DND-41 (cell line): ENCODE data around the gene HAND1.

ENCODE experiments used
- ATAC-seq: fragments of 200-7000 bp; cut with Tn5 transposase; 3 replicates; pipeline ENCODE4 v1.9.1; 2021; ENCODE audit warnings: low read depth; ENCODE audit not compliant: insufficient read depth
- DNase-seq: peaks from one replicate; pipeline ENCODE4 v3.0.0-alpha.2; 2020
- H2AFZ ChIP-seq: 2 replicates; pipeline ENCODE4 v1.6.0; 2012; ENCODE audit warnings: low read depth, low read length
- H3K27ac ChIP-seq: 2 replicates; pipeline ENCODE4 v1.5.1; 2012; ENCODE audit warnings: low read length, inconsistent platforms
- H3K27me3 ChIP-seq: fragments of 200-600 bp; sonication (generic); 2 replicates; pipeline ENCODE4 v1.6.0; 2012; ENCODE audit warnings: low read length, mild to moderate bottlenecking, inconsistent platforms; ENCODE audit not compliant: insufficient read depth, poor library complexity
- H3K36me3 ChIP-seq: 2 replicates; pipeline ENCODE4 v1.5.1; 2012; ENCODE audit warnings: low read length, inconsistent platforms; ENCODE audit not compliant: insufficient read depth
- H3K4me1 ChIP-seq: 2 replicates; pipeline ENCODE4 v1.5.1; 2012; ENCODE audit warnings: mild to moderate bottlenecking, low read length; ENCODE audit not compliant: insufficient read depth
- H3K4me2 ChIP-seq: 2 replicates; pipeline ENCODE4 v1.6.0; 2012; ENCODE audit warnings: mild to moderate bottlenecking, moderate library complexity, low read length, inconsistent platforms; ENCODE audit not compliant: insufficient read depth
- H3K4me3 ChIP-seq, 2 experiments: fragments of 200-600 bp in 1 of 2; shearing (Covaris generic) in 1 of 2; 2 replicates each; pipeline ENCODE4 v1.5.1; 2012 to 2016; ENCODE audit warnings: inconsistent platforms in 2 of 2, low read length in 2 of 2, mild to moderate bottlenecking in 2 of 2, low read depth in 1 of 2, moderate library complexity in 1 of 2
- H3K79me2 ChIP-seq: 2 replicates; pipeline ENCODE4 v1.6.0; 2012; ENCODE audit warnings: low read length, inconsistent platforms; ENCODE audit not compliant: insufficient read depth
- H3K9ac ChIP-seq: 2 replicates; pipeline ENCODE4 v1.6.0; 2012; ENCODE audit warnings: low read depth, mild to moderate bottlenecking, inconsistent platforms, low read length, moderate library complexity
- H3K9me3 ChIP-seq: 2 replicates; pipeline ENCODE4 v1.5.1; 2012; ENCODE audit warnings: low read length, moderate library complexity, mild to moderate bottlenecking, inconsistent platforms; ENCODE audit not compliant: insufficient read depth, severe bottlenecking
- H4K20me1 ChIP-seq: 2 replicates; pipeline ENCODE4 v1.6.0; 2012; ENCODE audit warnings: low read length; ENCODE audit not compliant: insufficient read depth
- CTCF ChIP-seq: IDR thresholded peaks from 2 replicates; pipeline ENCODE4 v1.5.1; 2012; ENCODE audit warnings: borderline replicate concordance, low read length, moderate library complexity, mild to moderate bottlenecking; ENCODE audit not compliant: poor library complexity, severe bottlenecking; ENCODE audit errors: extremely low read depth
- EZH2 ChIP-seq: IDR thresholded peaks from 3 replicates; pipeline ENCODE4 v1.6.1; 2012; ENCODE audit warnings: borderline replicate concordance, low read depth, mild to moderate bottlenecking, moderate library complexity, low read length, inconsistent platforms; ENCODE audit not compliant: severe bottlenecking

The HAND1 gene

GRCh38 chr5:154437281-154437965 lies 40.6 kb downstream of the HAND1 start:
- Histone ChIP-seq H2AFZ (no peak overlapping the region), H3K9me3 (no peaks in the 10 kb centered on the region), H3K9ac (no peak overlapping the region), H3K36me3 (peaks cover 68% of the 10 kb centered on the region), H3K27ac (no peak overlapping the region), H3K4me2 (no peak overlapping the region), H3K79me2 (no peaks in the 10 kb centered on the region), H4K20me1 (no peaks in the 10 kb centered on the region), H3K4me1 (no peaks in the 10 kb centered on the region), H3K27me3 (no peaks in the 10 kb centered on the region), H3K4me3 (no peak overlapping the region)
- TF ChIP-seq EZH2 (no peak), CTCF (no peak)
- no peak for DNase-seq
- ATAC-seq = no peak

DNA sequence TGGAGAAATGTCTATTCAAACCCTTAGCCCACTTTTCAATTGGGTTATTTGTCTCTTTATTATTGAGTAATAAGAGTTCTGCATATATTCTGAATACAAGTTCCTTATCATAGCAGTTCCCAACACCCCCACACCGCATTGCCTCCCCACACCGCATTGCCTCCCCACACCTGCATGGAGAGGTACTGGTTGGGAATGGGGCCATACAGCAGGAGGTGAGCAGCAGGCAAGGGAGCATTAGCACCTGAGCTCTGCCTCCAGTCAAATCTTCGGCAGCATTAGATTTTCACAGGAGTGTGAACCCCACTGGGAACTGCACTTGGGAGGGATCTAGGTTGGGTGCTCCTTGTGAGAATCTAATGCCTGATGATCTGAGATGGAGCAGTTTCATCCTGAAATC lies 42.8 kb downstream of the HAND1 start:
- no peak for DNase-seq
- no peak overlapping the region for H3K27ac ChIP-seq
- H3K27me3 ChIP-seq = no peaks in the 10 kb centered on the region
- H3K36me3 ChIP-seq = peaks cover 49% of the 10 kb centered on the region
- H3K4me1 ChIP-seq = no peaks in the 10 kb centered on the region
- no peak overlapping the region for H3K4me3 ChIP-seq
- no peak overlapping the region for H3K4me2 ChIP-seq
- H4K20me1 ChIP-seq = no peaks in the 10 kb centered on the region
- H2AFZ ChIP-seq = no peak overlapping the region
- TF ChIP-seq EZH2 (no peak), CTCF (no peak)
- H3K9ac ChIP-seq = no peak overlapping the region
- no peaks in the 10 kb centered on the region for H3K79me2 ChIP-seq
- no peaks in the 10 kb centered on the region for H3K9me3 ChIP-seq
- ATAC-seq = no peak

GRCh38 chr5:154430961-154431630 lies 46.9 kb downstream of the HAND1 start:
- ATAC-seq (no peak), DNase-seq (no peak)
- no peaks in the 10 kb centered on the region for H4K20me1 ChIP-seq
- H3K9ac ChIP-seq = no peak overlapping the region
- no peak overlapping the region for H3K4me2 ChIP-seq
- no peaks in the 10 kb centered on the region for H3K27me3 ChIP-seq
- no peak overlapping the region for H3K4me3 ChIP-seq
- H3K4me1 ChIP-seq = no peaks in the 10 kb centered on the region
- H3K79me2 ChIP-seq = no peaks in the 10 kb centered on the region
- no peaks in the 10 kb centered on the region for H3K9me3 ChIP-seq
- no peak overlapping the region for H2AFZ ChIP-seq
- H3K36me3 ChIP-seq = peaks cover 15% of the 10 kb centered on the region
- TF ChIP-seq EZH2 = no peak
- TF ChIP-seq CTCF = no peak
- H3K27ac ChIP-seq = no peak overlapping the region
